Large intestine (tissue), 1 donor: ENCODE measurements around the gene SLC9A1. TPM values are rescaled to one million over a fixed set of nuclear protein-coding genes. Genes with fewer than 3 reads are reported as not detected.

Experiments used
- polyA plus RNA-seq: library from polyadenylated mRNA; unstranded; fragments of 120-200 nt; gene quantifications from one replicate; pipeline ENCODE4 v1.2.1, GENCODE V29; 2013

SLC9A1 gene
- polyA plus RNA-seq, 1 donor: 21.5 TPM

Other genes starting within 250 kb of the SLC9A1 start
- 91.2 TPM for gene NR0B2, start 241.2 kb downstream of the SLC9A1 start, polyA plus RNA-seq
- gene NUDC, start 233.4 kb downstream of the SLC9A1 start, polyA plus RNA-seq: 67.8 TPM
- 20.4 TPM for gene KDF1, start 194.7 kb downstream of the SLC9A1 start, polyA plus RNA-seq
- gene TRNP1, start 161.4 kb downstream of the SLC9A1 start, polyA plus RNA-seq: 16.0 TPM
- 1.5 TPM for gene TENT5B, start 142.3 kb downstream of the SLC9A1 start, polyA plus RNA-seq
- 30.6 TPM for gene WDTC1, start 79.5 kb upstream of the SLC9A1 start, polyA plus RNA-seq
- 41.2 TPM for gene TMEM222, start 167.0 kb upstream of the SLC9A1 start, polyA plus RNA-seq
- gene SYTL1, start 186.9 kb upstream of the SLC9A1 start, polyA plus RNA-seq: 9.8 TPM
- gene MAP3K6, start 211.8 kb upstream of the SLC9A1 start, polyA plus RNA-seq: 6.5 TPM
- gene FCN3, start 219.7 kb upstream of the SLC9A1 start, polyA plus RNA-seq: 0.13 TPM
- not detected for gene CD164L2, start 228.2 kb upstream of the SLC9A1 start, polyA plus RNA-seq
- 0.27 TPM for gene GPR3, start 237.5 kb upstream of the SLC9A1 start, polyA plus RNA-seq